NCI-H526 (cell line): Measurements from ENCODE around the gene CPEB1.
"Not testable (repeated sequence)": the region's sequence is repeated elsewhere in the genome, so short reads cannot be mapped to it uniquely, and the experiment has no call there.

Experiments used
- DNase-seq, 2 experiments: peaks; one replicate each; lab custom pipeline; 2025; lab: John Stamatoyannopoulos, UW

Gene CPEB1

GRCh38 chr15:82513587-82513986, 133.6 kb downstream of the CPEB1 start:
- not testable (repeated sequence) for DNase-seq

- DNase-seq, result not testable (repeated sequence)
Measured at GRCh38 chr15:82507693-82508092, 139.5 kb downstream of the CPEB1 start.

- DNase-seq, result not testable (repeated sequence)
Measured at GRCh38 chr15:82507087-82507486, 140.1 kb downstream of the CPEB1 start.

- not testable (repeated sequence) for DNase-seq
Measured at GRCh38 chr15:82505842-82506241, 141.3 kb downstream of the CPEB1 start.

GRCh38 chr15:82504074-82504473, 143.1 kb downstream of the CPEB1 start:
- not testable (repeated sequence) for DNase-seq

GRCh38 chr15:82502700-82503339, 144.3 kb downstream of the CPEB1 start:
- not testable (repeated sequence) for DNase-seq

- DNase-seq, result not testable (repeated sequence)
Measured at GRCh38 chr15:82500772-82501171, 146.4 kb downstream of the CPEB1 start.

- not testable (repeated sequence) for DNase-seq
Measured at GRCh38 chr15:82497978-82498377, 149.2 kb downstream of the CPEB1 start.
